ENCODE data around the gene POU2F3.

POU2F3 gene

GRCh38 chr11:120220747-120221037, 19.2 kb upstream of the POU2F3 start:
- DNase-seq (ENCODE audit: insufficient read length, low spot score), result no peak
- FAIRE-seq, result no peak
- TF ChIP-seq CTCF (IDR thresholded peaks at IDR 0.05; ENCODE audit: insufficient read depth, missing control alignments), result no peak

GRCh38 chr11:120221115-120221752, 18.7 kb upstream of the POU2F3 start:
- no peak for DNase-seq (ENCODE audit: insufficient read length, low spot score)
- TF ChIP-seq CTCF (IDR thresholded peaks at IDR 0.05; ENCODE audit: insufficient read depth, missing control alignments), result no peak
- FAIRE-seq, result no peak

GRCh38 chr11:120222916-120223315, 17.0 kb upstream of the POU2F3 start:
- DNase-seq (ENCODE audit: insufficient read length, low spot score), result peak; percentile 75
- no peak for FAIRE-seq
- TF ChIP-seq CTCF (IDR thresholded peaks at IDR 0.05; ENCODE audit: insufficient read depth, missing control alignments), result no peak

DNA sequence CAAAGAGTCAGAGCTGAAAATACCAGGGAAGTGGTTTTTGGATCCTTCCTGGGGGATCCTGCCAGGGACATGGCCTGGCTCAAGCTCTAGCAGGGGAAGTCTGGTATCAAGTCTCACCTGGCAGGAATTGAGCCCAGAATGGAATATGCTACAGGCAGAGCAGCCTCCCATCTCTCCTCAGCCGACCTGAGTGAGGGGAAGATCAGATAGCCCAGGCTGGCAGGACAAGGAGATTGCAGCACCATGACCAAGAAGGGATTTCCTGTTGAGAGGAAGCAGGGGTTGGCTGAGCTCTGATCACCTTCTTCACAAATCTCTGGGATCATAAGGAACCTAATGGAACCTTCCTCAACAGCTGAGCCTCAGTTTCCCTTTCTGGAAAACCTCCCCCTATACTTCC, 16.1 kb upstream of the POU2F3 start:
- no peak for TF ChIP-seq CTCF (IDR thresholded peaks at IDR 0.05; ENCODE audit: insufficient read depth, missing control alignments)
- FAIRE-seq, result no peak
- DNase-seq (ENCODE audit: insufficient read length, low spot score), result no peak

- FAIRE-seq (no peak), DNase-seq (ENCODE audit: insufficient read length, low spot score) (no peak)
- TF ChIP-seq CTCF (IDR thresholded peaks at IDR 0.05; ENCODE audit: insufficient read depth, missing control alignments), result no peak
Measured at GRCh38 chr11:120224361-120224760, 15.6 kb upstream of the POU2F3 start.

- FAIRE-seq (no peak), DNase-seq (ENCODE audit: insufficient read length, low spot score) (no peak)
- no peak for TF ChIP-seq CTCF (IDR thresholded peaks at IDR 0.05; ENCODE audit: insufficient read depth, missing control alignments)
Measured at GRCh38 chr11:120224972-120225909, 14.7 kb upstream of the POU2F3 start.

DNA sequence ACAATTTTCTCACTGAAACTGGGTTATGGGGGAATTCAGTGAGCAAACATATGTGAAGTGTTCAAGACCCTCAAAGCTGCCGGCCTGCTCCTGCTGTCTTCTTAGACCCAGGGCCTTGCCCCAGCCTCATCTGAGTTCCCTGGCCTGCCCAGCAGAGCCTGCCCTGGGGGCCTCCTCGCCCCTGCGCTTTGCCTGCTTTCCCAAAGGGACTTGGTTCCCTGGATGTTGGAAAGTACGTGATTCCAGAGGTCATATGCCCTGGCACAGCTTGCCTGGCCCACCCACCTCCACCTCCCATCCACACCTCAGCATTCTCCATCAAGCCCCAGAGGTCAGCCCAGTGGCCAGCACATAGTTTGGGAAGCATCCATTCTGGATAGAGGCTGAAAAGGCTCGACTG, 13.7 kb upstream of the POU2F3 start:
- no peak for TF ChIP-seq CTCF (IDR thresholded peaks at IDR 0.05; ENCODE audit: insufficient read depth, missing control alignments)
- no peak for DNase-seq (ENCODE audit: insufficient read length, low spot score)
- FAIRE-seq, result no peak

Data from D721Med (cell line).